Panc1 (cell line): ENCODE measurements around the gene AHNAK. TPM values are rescaled to one million over a fixed set of nuclear protein-coding genes. Genes with fewer than 3 reads are reported as not detected.
A peak's percentile ranks its signal among the peaks of the same experiment; 100 is the strongest.

Source experiments
- ATAC-seq: fragments of 200-7000 bp; cut with Tn5 transposase; 2 replicates; pipeline ENCODE4 v1.9.1; 2020; ENCODE audit warnings: mild to moderate bottlenecking, moderate library complexity
- BruUV-seq: library from RNA; stranded (reverse); fragments of 400-500 nt; replicated peaks from 2 replicates; lab custom pipeline; 2021; lab: Mats Ljungman, UMichigan
- CTCF ChIA-PET: fragments of 300-600 bp; sonication (Branson Sonifier 250); formaldehyde crosslinking; loops from one replicate; lab custom pipeline; 2022; ENCODE audit warnings: antibody characterized with exemption; lab: Charles Lee
- POLR2A ChIA-PET: fragments of 300-600 bp; sonication (Branson Sonifier 250); formaldehyde crosslinking; loops from one replicate; lab custom pipeline; 2022; ENCODE audit warnings: antibody characterized with exemption; lab: Charles Lee
- DNase-seq: peaks from one replicate; pipeline ENCODE4 v3.0.0-alpha.2; 2010; ENCODE audit warnings: low read depth, low spot score
- H3K27ac ChIP-seq: 2 replicates; pipeline ENCODE4 v1.5.1; 2011; ENCODE audit warnings: mild to moderate bottlenecking, low read length, inconsistent platforms
- H3K27me3 ChIP-seq: fragments of 200-500 bp; sonication (Bioruptor generic); 2 replicates; pipeline ENCODE4 v1.6.0; 2014; ENCODE audit warnings: low read length, inconsistent platforms; ENCODE audit not compliant: control insufficient read depth, insufficient read depth
- H3K36me3 ChIP-seq: fragments of 200-500 bp; sonication (Bioruptor generic); 2 replicates; pipeline ENCODE4 v1.5.1; 2014; ENCODE audit warnings: inconsistent platforms, mild to moderate bottlenecking, low read length, moderate library complexity; ENCODE audit not compliant: control insufficient read depth, insufficient read depth
- H3K4me1 ChIP-seq: 2 replicates; pipeline ENCODE4 v1.5.1; 2011; ENCODE audit warnings: inconsistent platforms, mild to moderate bottlenecking, low read length, moderate library complexity; ENCODE audit not compliant: control insufficient read depth, insufficient read depth
- H3K4me3 ChIP-seq, 2 experiments: 2 replicates each; pipeline ENCODE4 v1.5.1; 2011 to 2012; ENCODE audit warnings: low read depth in 2 of 2, low read length in 2 of 2, mild to moderate bottlenecking in 2 of 2, inconsistent platforms in 1 of 2, moderate library complexity in 1 of 2
- H3K9me3 ChIP-seq: fragments of 200-500 bp; sonication (Bioruptor generic); 2 replicates; pipeline ENCODE4 v1.5.1; 2014; ENCODE audit warnings: low read depth, mild to moderate bottlenecking, inconsistent platforms, low read length, moderate library complexity; ENCODE audit not compliant: control insufficient read depth, insufficient read depth
- POLR2AphosphoS5 ChIP-seq: IDR thresholded peaks from 2 replicates; pipeline ENCODE4 v1.6.1; 2012; ENCODE audit warnings: mild to moderate bottlenecking, low read depth, low read length, moderate library complexity
- SIN3A ChIP-seq: IDR thresholded peaks from 2 replicates; pipeline ENCODE4 v1.6.1; 2012; ENCODE audit warnings: low read depth, mild to moderate bottlenecking, low read length, moderate library complexity, borderline replicate concordance; ENCODE audit not compliant: insufficient read depth
- TCF7L2 ChIP-seq: IDR thresholded peaks from 2 replicates; pipeline ENCODE4 v1.6.1; 2011; ENCODE audit warnings: mild to moderate bottlenecking, low read depth, low read length, inconsistent platforms
- in situ Hi-C: cut with HindIII; loops from 2 replicates; pipeline ENCODE4 v1.10.0; 2016; ENCODE audit warnings: low sequenced_read_pairs, low pct_unique_long_range_greater_than_20kb
- intact Hi-C: fragments of 100-400 bp; cut with micrococcal nuclease; formaldehyde crosslinking; loops from one replicate; pipeline ENCODE4 v1.10.0; 2022; ENCODE audit not compliant: unreplicated experiment
- total RNA-seq: library from RNA; stranded (reverse); gene quantifications from one replicate; pipeline ENCODE4 v1.2.1, GENCODE V29; 2021; ENCODE audit not compliant: unreplicated experiment
- TF ChIP-seq, protein P1 (sequence below), 2 experiments: IDR thresholded peaks; 2 replicates each; pipeline ENCODE4 v1.6.1; 2011 to 2012; ENCODE audit warnings: low read depth in 2 of 2, control low read depth in 1 of 2, low read length in 1 of 2, mild to moderate bottlenecking in 1 of 2, moderate library complexity in 1 of 2; ENCODE audit not compliant: insufficient read depth in 1 of 2
- TF ChIP-seq, protein P2 (sequence below): fragments of 450-650 bp; IDR thresholded peaks from 2 replicates; pipeline ENCODE4 v1.5.1; 2017; ENCODE audit warnings: mild to moderate bottlenecking

Gene AHNAK
- total RNA-seq, 1 experiment from 2014 or later = 844 TPM

DNA sequence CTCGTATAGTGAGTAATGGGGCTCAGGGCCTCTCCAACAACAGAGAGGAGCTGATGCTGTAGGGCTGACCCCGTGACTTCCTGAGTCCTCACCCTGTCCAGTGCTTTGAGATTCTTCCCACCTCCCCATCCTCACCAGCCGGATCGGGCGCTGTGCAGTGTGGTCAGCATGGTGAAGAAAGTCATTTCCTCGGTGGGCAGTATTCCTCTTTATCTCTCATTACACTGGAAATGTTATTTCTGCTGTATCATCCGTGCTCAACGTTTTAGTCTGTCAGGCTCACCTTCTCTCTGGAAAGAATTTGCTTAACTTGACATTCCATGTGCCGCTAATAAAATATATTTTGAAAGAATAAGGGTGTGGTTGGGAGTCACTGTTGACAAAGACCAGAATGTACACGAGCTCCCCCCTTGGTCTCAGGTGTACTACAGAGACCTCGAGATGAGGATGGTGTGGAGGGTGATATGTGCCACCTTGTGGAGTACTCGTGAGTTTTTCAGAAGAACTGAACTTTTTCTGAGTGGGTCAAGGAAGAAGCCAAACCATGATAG lies 153.5 kb downstream of the AHNAK start:
- H3K27me3 ChIP-seq = no peaks in the 10 kb centered on the region
- no peak overlapping the region for H3K4me3 ChIP-seq
- CTCF ChIA-PET = interaction anchor here (0.5 to 2.8 kb wide), 3 partner anchors 150 to 456 kb away, joined by 3 to 11 read pairs (median 4); partner anchors contain the start of gene B3GAT3
- H3K9me3 ChIP-seq = no peaks in the 10 kb centered on the region
- ATAC-seq (no peak), DNase-seq (no peak)
- BruUV-seq = no TSS peak
- in situ Hi-C loops (no loop called here), intact Hi-C loops (loop anchor here (10.0 kb wide), 1 partner anchor 152 kb away; the partner anchor contains the start of gene AHNAK)
- TF ChIP-seq POLR2AphosphoS5 (no peak), TCF7L2 (no peak), SIN3A (no peak)
- TF ChIP-seq, protein P1, sequence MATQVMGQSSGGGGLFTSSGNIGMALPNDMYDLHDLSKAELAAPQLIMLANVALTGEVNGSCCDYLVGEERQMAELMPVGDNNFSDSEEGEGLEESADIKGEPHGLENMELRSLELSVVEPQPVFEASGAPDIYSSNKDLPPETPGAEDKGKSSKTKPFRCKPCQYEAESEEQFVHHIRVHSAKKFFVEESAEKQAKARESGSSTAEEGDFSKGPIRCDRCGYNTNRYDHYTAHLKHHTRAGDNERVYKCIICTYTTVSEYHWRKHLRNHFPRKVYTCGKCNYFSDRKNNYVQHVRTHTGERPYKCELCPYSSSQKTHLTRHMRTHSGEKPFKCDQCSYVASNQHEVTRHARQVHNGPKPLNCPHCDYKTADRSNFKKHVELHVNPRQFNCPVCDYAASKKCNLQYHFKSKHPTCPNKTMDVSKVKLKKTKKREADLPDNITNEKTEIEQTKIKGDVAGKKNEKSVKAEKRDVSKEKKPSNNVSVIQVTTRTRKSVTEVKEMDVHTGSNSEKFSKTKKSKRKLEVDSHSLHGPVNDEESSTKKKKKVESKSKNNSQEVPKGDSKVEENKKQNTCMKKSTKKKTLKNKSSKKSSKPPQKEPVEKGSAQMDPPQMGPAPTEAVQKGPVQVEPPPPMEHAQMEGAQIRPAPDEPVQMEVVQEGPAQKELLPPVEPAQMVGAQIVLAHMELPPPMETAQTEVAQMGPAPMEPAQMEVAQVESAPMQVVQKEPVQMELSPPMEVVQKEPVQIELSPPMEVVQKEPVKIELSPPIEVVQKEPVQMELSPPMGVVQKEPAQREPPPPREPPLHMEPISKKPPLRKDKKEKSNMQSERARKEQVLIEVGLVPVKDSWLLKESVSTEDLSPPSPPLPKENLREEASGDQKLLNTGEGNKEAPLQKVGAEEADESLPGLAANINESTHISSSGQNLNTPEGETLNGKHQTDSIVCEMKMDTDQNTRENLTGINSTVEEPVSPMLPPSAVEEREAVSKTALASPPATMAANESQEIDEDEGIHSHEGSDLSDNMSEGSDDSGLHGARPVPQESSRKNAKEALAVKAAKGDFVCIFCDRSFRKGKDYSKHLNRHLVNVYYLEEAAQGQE (IDR thresholded peaks at IDR 0.05; ENCODE audit: insufficient read depth in 1 of 2, low read depth in 2 of 2, low read length in 1 of 2) = no peak
- TF ChIP-seq, protein P2, sequence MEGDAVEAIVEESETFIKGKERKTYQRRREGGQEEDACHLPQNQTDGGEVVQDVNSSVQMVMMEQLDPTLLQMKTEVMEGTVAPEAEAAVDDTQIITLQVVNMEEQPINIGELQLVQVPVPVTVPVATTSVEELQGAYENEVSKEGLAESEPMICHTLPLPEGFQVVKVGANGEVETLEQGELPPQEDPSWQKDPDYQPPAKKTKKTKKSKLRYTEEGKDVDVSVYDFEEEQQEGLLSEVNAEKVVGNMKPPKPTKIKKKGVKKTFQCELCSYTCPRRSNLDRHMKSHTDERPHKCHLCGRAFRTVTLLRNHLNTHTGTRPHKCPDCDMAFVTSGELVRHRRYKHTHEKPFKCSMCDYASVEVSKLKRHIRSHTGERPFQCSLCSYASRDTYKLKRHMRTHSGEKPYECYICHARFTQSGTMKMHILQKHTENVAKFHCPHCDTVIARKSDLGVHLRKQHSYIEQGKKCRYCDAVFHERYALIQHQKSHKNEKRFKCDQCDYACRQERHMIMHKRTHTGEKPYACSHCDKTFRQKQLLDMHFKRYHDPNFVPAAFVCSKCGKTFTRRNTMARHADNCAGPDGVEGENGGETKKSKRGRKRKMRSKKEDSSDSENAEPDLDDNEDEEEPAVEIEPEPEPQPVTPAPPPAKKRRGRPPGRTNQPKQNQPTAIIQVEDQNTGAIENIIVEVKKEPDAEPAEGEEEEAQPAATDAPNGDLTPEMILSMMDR = peak; percentile 47
- POLR2A ChIA-PET = no interaction called here
- H3K4me1 ChIP-seq = peaks cover 23% of the 10 kb centered on the region
- H3K27ac ChIP-seq = peak overlapping the region; percentile 55; the same call in 1 of the 2 replicates
- H3K36me3 ChIP-seq = no peaks in the 10 kb centered on the region

DNA sequence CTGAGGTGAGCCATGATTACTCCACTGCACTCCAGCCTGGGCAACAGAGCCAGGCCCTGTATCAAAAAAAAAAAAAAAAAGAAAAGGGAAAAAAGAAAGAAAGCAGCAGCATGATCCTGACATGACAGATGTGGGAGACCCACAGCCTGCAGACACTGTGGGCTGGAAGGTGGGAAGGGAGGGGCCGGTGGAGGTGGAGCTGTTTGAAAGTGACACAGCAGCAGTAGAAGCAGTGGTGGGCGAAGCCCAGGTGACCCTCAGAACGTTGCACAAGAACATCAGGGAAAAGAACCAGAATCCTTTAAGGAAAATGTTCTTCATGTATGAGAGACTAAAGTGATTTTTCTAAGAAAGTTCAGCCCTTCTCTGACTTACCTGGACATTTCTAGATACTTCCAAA lies 154.1 kb downstream of the AHNAK start:
- Histone ChIP-seq H3K36me3 (no peaks in the 10 kb centered on the region), H3K4me3 (no peak overlapping the region), H3K27ac (peak overlapping the region; percentile 55; the same call in 1 of the 2 replicates), H3K27me3 (no peaks in the 10 kb centered on the region), H3K9me3 (no peaks in the 10 kb centered on the region), H3K4me1 (peaks cover 23% of the 10 kb centered on the region)
- intact Hi-C loops (loop anchor here (10.0 kb wide), 1 partner anchor 152 kb away; the partner anchor contains the start of gene AHNAK), in situ Hi-C loops (no loop called here)
- ATAC-seq (no peak), DNase-seq (no peak)
- no peak for TF ChIP-seq SIN3A
- TF ChIP-seq, protein P1 (IDR thresholded peaks at IDR 0.05; ENCODE audit: insufficient read depth in 1 of 2, low read depth in 2 of 2, low read length in 1 of 2) = no peak
- no peak for TF ChIP-seq TCF7L2
- TF ChIP-seq, protein P2 = no peak
- no peak for TF ChIP-seq POLR2AphosphoS5
- no TSS peak for BruUV-seq
- ChIA-PET CTCF (interaction anchor here (0.5 to 2.8 kb wide), 3 partner anchors 16 to 192 kb away, joined by 3 to 11 read pairs (median 4); no protein-coding TSS in a partner anchor), POLR2A (no interaction called here)
